CD4-positive, alpha-beta T cell treated with Interferon alpha-2 for 1 hour (primary cell): ENCODE measurements around the gene ARAP2.

ENCODE experiments used
- DNase-seq, 2 donors: peaks; one replicate each; pipeline ENCODE4 v3.0.0-alpha.2; 2020 to 2022

ARAP2 gene

GRCh38 chr4:36099509-36099908 is 144.8 kb downstream of the ARAP2 start:
- DNase-seq, result no peak

- DNase-seq, result no peak
These were observed 149.3 kb downstream of the ARAP2 start for GRCh38 chr4:36094995-36095394.

GRCh38 chr4:36091997-36092396 is 152.3 kb downstream of the ARAP2 start:
- DNase-seq, result no peak

- DNase-seq, result no peak
These were observed 155.8 kb downstream of the ARAP2 start for GRCh38 chr4:36088542-36088941.

GRCh38 chr4:36086261-36086786 is 158.0 kb downstream of the ARAP2 start:
- no peak for DNase-seq

GRCh38 chr4:36082817-36083216 is 161.5 kb downstream of the ARAP2 start:
- no peak for DNase-seq

- DNase-seq, result no peak
These were observed 163.1 kb downstream of the ARAP2 start for GRCh38 chr4:36081185-36081584.

- no peak for DNase-seq
These were observed 164.6 kb downstream of the ARAP2 start for GRCh38 chr4:36079666-36080065.

GRCh38 chr4:36078319-36078718 is 166.0 kb downstream of the ARAP2 start:
- no peak for DNase-seq

- no peak for DNase-seq
These were observed 171.8 kb downstream of the ARAP2 start for GRCh38 chr4:36072529-36072928.

GRCh38 chr4:36067116-36067515 is 177.2 kb downstream of the ARAP2 start:
- no peak for DNase-seq

- DNase-seq, result no peak
These were observed 178.9 kb downstream of the ARAP2 start for GRCh38 chr4:36065274-36065871.

GRCh38 chr4:36064117-36064516 is 180.2 kb downstream of the ARAP2 start:
- no peak for DNase-seq

- DNase-seq, result no peak
These were observed 188.2 kb downstream of the ARAP2 start for GRCh38 chr4:36056136-36056535.

GRCh38 chr4:36054694-36055422 is 189.5 kb downstream of the ARAP2 start:
- DNase-seq, result no peak

GRCh38 chr4:36053930-36054329 is 190.4 kb downstream of the ARAP2 start:
- DNase-seq, result no peak

GRCh38 chr4:36051634-36052033 is 192.7 kb downstream of the ARAP2 start:
- DNase-seq, result no peak

GRCh38 chr4:36046026-36046425 is 198.3 kb downstream of the ARAP2 start:
- DNase-seq, result no peak

- no peak for DNase-seq
These were observed 200.4 kb downstream of the ARAP2 start for GRCh38 chr4:36043901-36044300.

GRCh38 chr4:36043241-36043640 is 201.1 kb downstream of the ARAP2 start:
- no peak for DNase-seq

- no peak for DNase-seq
These were observed 202.0 kb downstream of the ARAP2 start for GRCh38 chr4:36042122-36042970.

- no peak for DNase-seq
These were observed 203.0 kb downstream of the ARAP2 start for GRCh38 chr4:36041340-36041739.

GRCh38 chr4:36039026-36039425 is 205.3 kb downstream of the ARAP2 start:
- DNase-seq, result no peak

GRCh38 chr4:36038491-36038890 is 205.8 kb downstream of the ARAP2 start:
- DNase-seq, result no peak
